SJSA1 (cell line): Measurements from ENCODE around the gene CNTNAP5. TPM values are rescaled to one million over a fixed set of nuclear protein-coding genes. Genes with fewer than 3 reads are reported as not detected.

Experiments used
- DNase-seq, 2 experiments: peaks; one replicate each; pipeline ENCODE4 v3.0.0-alpha.2; 2015 to 2020; ENCODE audit warnings: low spot score in 2 of 2, low read depth in 1 of 2
- H3K27ac ChIP-seq: fragments of 250-450 bp; sonication (Bioruptor Pico); 2 replicates; pipeline ENCODE4 v1.5.1; 2020; ENCODE audit warnings: mild to moderate bottlenecking, moderate library complexity
- H3K27me3 ChIP-seq: fragments of 250-450 bp; sonication (Bioruptor Pico); replicated peaks from 2 replicates; pipeline ENCODE4 v1.5.1; 2020; ENCODE audit warnings: mild to moderate bottlenecking, moderate library complexity
- H3K36me3 ChIP-seq: fragments of 250-450 bp; sonication (Bioruptor Pico); 2 replicates; pipeline ENCODE4 v1.5.1; 2020; ENCODE audit warnings: mild to moderate bottlenecking
- H3K4me1 ChIP-seq: fragments of 250-450 bp; sonication (Bioruptor Pico); replicated peaks from 2 replicates; pipeline ENCODE4 v1.6.1; 2021; ENCODE audit warnings: mild to moderate bottlenecking
- H3K4me3 ChIP-seq: fragments of 250-450 bp; sonication (Bioruptor Pico); 2 replicates; pipeline ENCODE4 v1.5.1; 2020; ENCODE audit warnings: mild to moderate bottlenecking
- H3K9me3 ChIP-seq: fragments of 250-450 bp; sonication (Bioruptor Pico); replicated peaks from 2 replicates; pipeline ENCODE4 v1.5.1; 2020; ENCODE audit warnings: mild to moderate bottlenecking
- total RNA-seq: library from RNA; depleted of rRNA; stranded (reverse); fragments of >200 nt; shearing (Covaris generic); gene quantifications from 2 replicates; pipeline ENCODE4 v1.2.3, GENCODE V29; 2014

Gene CNTNAP5
- total RNA-seq, 1 experiment from 2014 or later: not detected

- Histone ChIP-seq H3K4me1 (no peaks in the 10 kb centered on the region), H3K4me3 (no peak overlapping the region), H3K27me3 (no peaks in the 10 kb centered on the region), H3K36me3 (no peaks in the 10 kb centered on the region), H3K27ac (no peak overlapping the region), H3K9me3 (no peaks in the 10 kb centered on the region; the same call in 1 of the 2 replicates)
- no peak for DNase-seq
Observed at GRCh38 chr2:124039762-124040291, 14.7 kb downstream of the CNTNAP5 start.

- DNase-seq: no peak
- H3K9me3 ChIP-seq: no peaks in the 10 kb centered on the region; the same call in none of the 2 replicates
- H3K36me3 ChIP-seq: no peaks in the 10 kb centered on the region
- no peak overlapping the region for H3K27ac ChIP-seq
- no peak overlapping the region for H3K4me3 ChIP-seq
- no peaks in the 10 kb centered on the region for H3K4me1 ChIP-seq
- no peaks in the 10 kb centered on the region for H3K27me3 ChIP-seq
Observed at GRCh38 chr2:124045894-124046293, 20.8 kb downstream of the CNTNAP5 start.

DNA sequence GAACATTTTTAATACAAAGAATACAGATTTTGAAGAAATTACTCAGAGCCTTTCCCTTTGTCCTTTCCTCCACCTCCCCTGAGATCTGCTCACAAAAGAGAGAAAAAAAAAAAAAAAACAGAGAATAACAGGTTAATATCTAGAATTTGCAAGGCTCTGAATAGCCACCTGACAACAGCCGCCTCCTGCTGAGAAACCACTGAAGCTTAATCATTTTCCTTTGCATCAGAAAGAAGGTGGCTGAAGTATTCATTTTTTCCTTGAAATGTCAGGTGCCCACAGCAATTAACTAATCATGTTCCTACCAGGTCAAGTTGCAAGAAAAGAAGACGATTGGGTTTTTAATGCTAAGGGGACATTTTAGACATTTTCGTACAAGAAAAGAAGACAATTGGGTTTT lies 21.2 kb downstream of the CNTNAP5 start:
- no peaks in the 10 kb centered on the region for H3K27me3 ChIP-seq
- no peak for DNase-seq
- H3K4me1 ChIP-seq: no peaks in the 10 kb centered on the region
- H3K27ac ChIP-seq: no peak overlapping the region
- no peaks in the 10 kb centered on the region for H3K36me3 ChIP-seq
- H3K9me3 ChIP-seq: no peaks in the 10 kb centered on the region; the same call in none of the 2 replicates
- H3K4me3 ChIP-seq: no peak overlapping the region

- H3K36me3 ChIP-seq: no peaks in the 10 kb centered on the region
- no peaks in the 10 kb centered on the region for H3K4me1 ChIP-seq
- H3K4me3 ChIP-seq: no peak overlapping the region
- H3K27ac ChIP-seq: no peak overlapping the region
- H3K9me3 ChIP-seq: no peaks in the 10 kb centered on the region; the same call in none of the 2 replicates
- DNase-seq: no peak
- no peaks in the 10 kb centered on the region for H3K27me3 ChIP-seq
Observed at GRCh38 chr2:124048102-124048501, 23.0 kb downstream of the CNTNAP5 start.

- no peak overlapping the region for H3K27ac ChIP-seq
- H3K4me1 ChIP-seq: no peaks in the 10 kb centered on the region
- no peaks in the 10 kb centered on the region for H3K27me3 ChIP-seq
- H3K4me3 ChIP-seq: no peak overlapping the region
- H3K9me3 ChIP-seq: no peaks in the 10 kb centered on the region; the same call in none of the 2 replicates
- no peaks in the 10 kb centered on the region for H3K36me3 ChIP-seq
- no peak for DNase-seq
Observed at GRCh38 chr2:124048664-124049063, 23.6 kb downstream of the CNTNAP5 start.

DNA sequence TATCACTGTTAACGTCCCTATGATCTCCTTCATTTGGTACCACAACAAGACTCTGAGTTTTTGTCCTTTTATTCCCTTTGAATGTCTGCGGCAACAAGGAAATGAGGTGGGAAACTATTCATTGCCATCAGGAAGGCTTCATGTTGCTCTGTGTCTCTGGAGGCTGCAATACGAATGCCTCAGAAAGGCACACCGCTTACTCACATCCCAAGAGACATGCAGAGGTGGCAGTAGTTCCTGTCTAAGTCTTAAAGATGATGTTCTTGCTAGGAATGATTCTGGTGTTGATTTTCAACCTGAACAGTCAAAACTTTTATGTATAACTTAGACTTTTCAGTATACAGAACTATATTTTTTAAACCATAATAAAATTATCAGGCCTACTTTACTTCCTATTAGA lies 24.0 kb downstream of the CNTNAP5 start:
- no peaks in the 10 kb centered on the region; the same call in 1 of the 2 replicates for H3K9me3 ChIP-seq
- H3K27ac ChIP-seq: no peak overlapping the region
- H3K27me3 ChIP-seq: no peaks in the 10 kb centered on the region
- H3K36me3 ChIP-seq: no peaks in the 10 kb centered on the region
- no peaks in the 10 kb centered on the region for H3K4me1 ChIP-seq
- no peak overlapping the region for H3K4me3 ChIP-seq
- DNase-seq: no peak

- no peaks in the 10 kb centered on the region; the same call in 1 of the 2 replicates for H3K9me3 ChIP-seq
- no peaks in the 10 kb centered on the region for H3K4me1 ChIP-seq
- H3K27ac ChIP-seq: no peak overlapping the region
- H3K36me3 ChIP-seq: no peaks in the 10 kb centered on the region
- DNase-seq: no peak
- no peaks in the 10 kb centered on the region for H3K27me3 ChIP-seq
- H3K4me3 ChIP-seq: no peak overlapping the region
Observed at GRCh38 chr2:124050833-124051497, 25.9 kb downstream of the CNTNAP5 start.

- H3K4me1 ChIP-seq: no peaks in the 10 kb centered on the region
- no peak overlapping the region for H3K4me3 ChIP-seq
- no peak for DNase-seq
- H3K27me3 ChIP-seq: no peaks in the 10 kb centered on the region
- H3K27ac ChIP-seq: no peak overlapping the region
- no peaks in the 10 kb centered on the region for H3K36me3 ChIP-seq
- no peaks in the 10 kb centered on the region for H3K9me3 ChIP-seq
Observed at GRCh38 chr2:124053796-124054195, 28.7 kb downstream of the CNTNAP5 start.

- no peaks in the 10 kb centered on the region for H3K27me3 ChIP-seq
- no peaks in the 10 kb centered on the region for H3K4me1 ChIP-seq
- no peak overlapping the region for H3K27ac ChIP-seq
- no peaks in the 10 kb centered on the region for H3K36me3 ChIP-seq
- H3K9me3 ChIP-seq: no peaks in the 10 kb centered on the region
- DNase-seq: no peak
- no peak overlapping the region for H3K4me3 ChIP-seq
Observed at GRCh38 chr2:124063596-124063995, 38.5 kb downstream of the CNTNAP5 start.

- Histone ChIP-seq H3K9me3 (no peaks in the 10 kb centered on the region), H3K27me3 (no peaks in the 10 kb centered on the region)
- no peak for DNase-seq
Observed at GRCh38 chr2:124065636-124066035, 40.5 kb downstream of the CNTNAP5 start.

GRCh38 chr2:124066776-124067175 lies 41.7 kb downstream of the CNTNAP5 start:
- Histone ChIP-seq H3K27ac (no peak overlapping the region), H3K4me3 (no peak overlapping the region), H3K36me3 (no peaks in the 10 kb centered on the region), H3K27me3 (no peaks in the 10 kb centered on the region), H3K9me3 (no peaks in the 10 kb centered on the region), H3K4me1 (no peaks in the 10 kb centered on the region)
- no peak for DNase-seq

More at GRCh38 chr2:124065636-124066035, 40.5 kb downstream of the CNTNAP5 start:
- Histone ChIP-seq H3K4me1 (no peaks in the 10 kb centered on the region), H3K4me3 (no peak overlapping the region), H3K36me3 (no peaks in the 10 kb centered on the region), H3K27ac (no peak overlapping the region)

DNA sequence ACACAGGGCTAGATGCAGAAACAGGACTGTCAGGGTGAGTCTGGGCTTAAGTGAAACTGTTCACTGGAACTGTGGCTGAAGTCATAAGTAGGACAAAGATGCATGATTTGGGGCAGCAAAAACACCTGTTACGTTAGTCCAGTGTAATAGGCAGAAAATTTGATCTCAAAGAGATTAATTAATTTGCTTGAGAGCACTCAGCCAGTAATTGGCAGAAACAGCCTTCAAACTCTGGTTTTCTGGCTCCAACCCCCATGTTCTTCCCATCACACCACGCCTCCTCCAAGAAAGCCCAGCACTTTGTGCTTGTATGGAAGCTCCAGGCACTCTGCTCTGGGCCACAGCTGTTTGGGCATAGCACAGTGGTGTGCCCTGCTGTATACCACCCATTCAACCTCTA lies 54.0 kb downstream of the CNTNAP5 start:
- H3K4me3 ChIP-seq: no peak overlapping the region
- no peak overlapping the region for H3K27ac ChIP-seq
- H3K4me1 ChIP-seq: no peaks in the 10 kb centered on the region
- DNase-seq: no peak
- no peaks in the 10 kb centered on the region for H3K9me3 ChIP-seq
- no peaks in the 10 kb centered on the region for H3K27me3 ChIP-seq
- H3K36me3 ChIP-seq: no peaks in the 10 kb centered on the region

- Histone ChIP-seq H3K4me3 (no peak overlapping the region), H3K27ac (no peak overlapping the region), H3K27me3 (no peaks in the 10 kb centered on the region), H3K9me3 (no peaks in the 10 kb centered on the region), H3K36me3 (no peaks in the 10 kb centered on the region), H3K4me1 (no peaks in the 10 kb centered on the region)
- no peak for DNase-seq
Observed at GRCh38 chr2:124080281-124081153, 55.4 kb downstream of the CNTNAP5 start.

DNA sequence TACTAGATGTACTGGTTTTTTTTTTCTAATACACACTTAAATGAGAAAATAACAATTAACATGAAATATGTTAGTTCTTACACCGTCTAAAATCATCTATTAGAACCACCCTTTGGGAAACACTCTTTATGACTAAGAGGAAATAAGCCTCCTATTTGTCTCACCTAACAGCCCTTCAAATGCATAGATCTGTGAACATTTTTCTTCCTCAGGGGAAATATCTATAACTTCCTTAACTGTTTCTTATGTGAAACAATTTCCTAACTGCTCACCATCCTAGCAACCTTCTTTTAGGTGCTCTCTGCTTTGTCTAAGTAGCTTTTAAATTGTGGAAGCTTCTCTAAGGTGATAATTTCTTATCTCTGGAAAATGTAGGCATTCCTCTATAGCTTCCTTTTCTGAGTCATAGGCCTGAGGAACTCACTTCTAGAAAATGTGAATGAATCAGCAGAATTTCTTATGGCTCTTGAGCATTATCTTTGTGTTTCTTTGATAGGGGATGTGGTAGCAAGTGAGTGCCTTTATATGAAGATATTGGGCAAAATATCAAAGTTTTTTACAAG lies 56.1 kb downstream of the CNTNAP5 start:
- H3K4me1 ChIP-seq: no peaks in the 10 kb centered on the region
- H3K4me3 ChIP-seq: no peak overlapping the region
- H3K27me3 ChIP-seq: no peaks in the 10 kb centered on the region
- DNase-seq: no peak
- H3K9me3 ChIP-seq: no peaks in the 10 kb centered on the region
- H3K36me3 ChIP-seq: no peaks in the 10 kb centered on the region
- H3K27ac ChIP-seq: no peak overlapping the region
